SKM-1 (cell line): ENCODE results near the gene C10orf143.

Source experiments
- DNase-seq: peaks from one replicate; lab custom pipeline; 2025; ENCODE audit not compliant: unreplicated experiment; lab: John Stamatoyannopoulos, UW

The C10orf143 gene

DNA sequence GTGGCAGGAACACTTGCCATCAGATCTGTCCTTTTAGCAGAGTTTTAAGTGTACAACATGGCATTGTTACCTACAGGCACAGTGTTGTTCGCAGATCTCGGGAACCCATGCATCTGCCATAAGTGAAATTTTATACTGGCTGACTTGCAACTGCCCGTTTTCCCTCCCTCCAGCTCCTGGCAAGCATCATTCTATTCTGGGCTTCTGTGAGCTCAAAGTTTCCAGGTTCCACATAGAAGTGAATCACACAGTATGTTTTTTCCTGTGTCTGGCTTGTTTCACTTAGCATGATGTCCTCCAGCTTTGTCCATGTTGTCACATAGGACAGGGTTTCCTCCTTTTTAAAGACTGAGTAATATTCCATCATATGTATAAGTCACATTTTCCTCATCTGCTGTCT lies 56.6 kb downstream of the C10orf143 start:
- no peak for DNase-seq

GRCh38 chr10:130053561-130053960 lies 57.1 kb downstream of the C10orf143 start:
- DNase-seq: no peak

DNA sequence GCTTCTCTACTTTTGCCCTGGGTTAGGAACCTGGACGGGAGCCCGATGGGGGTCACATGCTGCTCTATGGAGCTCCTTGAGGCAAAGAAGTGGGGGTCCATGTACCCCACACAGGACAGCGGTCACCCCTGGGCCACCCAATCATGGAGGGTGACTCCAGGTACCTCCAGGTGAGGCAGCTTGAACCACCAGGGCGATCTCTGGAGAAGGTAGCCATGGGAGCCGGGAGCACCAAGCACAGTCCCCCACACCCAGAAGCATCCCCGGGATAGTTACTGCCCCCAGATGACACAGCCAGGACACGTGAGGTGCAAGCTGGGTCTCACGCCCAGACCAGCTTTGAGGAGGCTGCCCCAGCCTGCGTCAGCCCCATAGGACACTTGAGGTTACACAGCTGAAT lies 58.4 kb downstream of the C10orf143 start:
- DNase-seq: no peak

DNA sequence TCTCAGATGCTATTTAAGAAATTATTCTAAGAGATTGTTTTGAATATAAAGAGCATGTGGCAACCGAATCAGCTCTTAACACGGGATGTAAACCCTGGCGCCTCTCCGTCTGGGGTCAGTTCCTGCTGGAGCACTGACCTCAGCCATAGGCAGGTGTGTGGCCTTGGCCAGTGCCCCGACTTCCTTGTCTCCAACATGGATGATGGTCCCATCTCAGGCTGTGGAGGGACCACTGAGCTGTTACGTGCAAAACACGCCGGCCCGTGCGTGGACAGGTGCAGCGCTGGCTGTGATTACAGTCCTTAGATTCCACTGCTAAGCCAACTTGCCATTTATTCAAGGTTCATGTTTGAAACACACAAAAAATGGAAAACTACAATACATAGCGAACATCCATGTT lies 59.9 kb downstream of the C10orf143 start:
- no peak for DNase-seq

- no peak for DNase-seq
Measured at GRCh38 chr10:130049987-130050386, 60.6 kb downstream of the C10orf143 start.

- DNase-seq: no peak
Measured at GRCh38 chr10:130049244-130049643, 61.4 kb downstream of the C10orf143 start.

- no peak for DNase-seq
Measured at GRCh38 chr10:130048081-130048480, 62.5 kb downstream of the C10orf143 start.

GRCh38 chr10:130047336-130047735 lies 63.3 kb downstream of the C10orf143 start:
- DNase-seq: no peak

DNA sequence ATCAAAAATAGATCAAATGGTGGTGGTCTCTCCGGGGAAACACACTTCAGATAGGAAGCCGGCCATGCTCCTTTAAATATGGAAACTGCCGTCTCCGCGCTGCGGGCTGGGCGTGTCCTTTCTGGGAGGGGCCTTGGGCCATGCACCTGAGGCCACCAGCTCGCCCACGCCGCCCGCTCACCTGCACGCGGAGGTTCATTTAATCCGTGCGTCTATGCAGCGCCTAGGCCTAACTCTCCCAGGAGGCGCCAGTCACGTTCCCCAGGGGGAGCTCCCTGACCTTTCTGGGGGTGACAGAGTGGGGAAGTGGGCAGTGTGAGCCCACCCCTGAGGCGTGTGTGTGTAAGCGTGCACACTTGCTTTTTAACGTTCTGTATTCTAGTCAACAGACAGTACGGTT lies 64.0 kb downstream of the C10orf143 start:
- no peak for DNase-seq

DNA sequence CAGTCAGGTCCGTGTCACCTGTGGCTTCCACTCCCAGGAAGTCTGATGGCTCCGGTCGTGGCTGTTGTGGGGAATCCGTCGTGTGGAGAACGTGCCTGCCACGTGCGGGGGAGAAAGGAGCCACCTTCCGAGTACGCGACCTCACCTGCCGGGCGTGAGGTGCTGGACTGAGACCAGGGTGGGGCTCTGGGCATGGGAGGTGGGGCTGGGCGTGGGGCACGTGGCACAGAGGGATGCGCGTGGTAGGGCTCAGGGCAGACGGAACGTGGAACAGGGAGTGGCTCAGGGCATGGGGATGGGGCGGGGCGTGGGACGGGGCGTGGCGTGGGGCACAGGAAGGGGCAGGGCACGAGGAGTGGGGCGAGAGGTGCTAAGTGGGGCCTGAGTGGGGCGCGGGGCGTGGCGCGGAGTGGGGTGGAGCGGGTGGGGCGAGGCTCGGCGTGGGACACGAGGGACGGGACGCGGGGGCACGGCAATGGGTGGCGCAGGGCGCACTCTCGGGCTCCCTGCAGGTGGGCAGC lies 64.8 kb downstream of the C10orf143 start:
- no peak for DNase-seq

- no peak for DNase-seq
Measured at GRCh38 chr10:130045091-130045652, 65.5 kb downstream of the C10orf143 start.

DNA sequence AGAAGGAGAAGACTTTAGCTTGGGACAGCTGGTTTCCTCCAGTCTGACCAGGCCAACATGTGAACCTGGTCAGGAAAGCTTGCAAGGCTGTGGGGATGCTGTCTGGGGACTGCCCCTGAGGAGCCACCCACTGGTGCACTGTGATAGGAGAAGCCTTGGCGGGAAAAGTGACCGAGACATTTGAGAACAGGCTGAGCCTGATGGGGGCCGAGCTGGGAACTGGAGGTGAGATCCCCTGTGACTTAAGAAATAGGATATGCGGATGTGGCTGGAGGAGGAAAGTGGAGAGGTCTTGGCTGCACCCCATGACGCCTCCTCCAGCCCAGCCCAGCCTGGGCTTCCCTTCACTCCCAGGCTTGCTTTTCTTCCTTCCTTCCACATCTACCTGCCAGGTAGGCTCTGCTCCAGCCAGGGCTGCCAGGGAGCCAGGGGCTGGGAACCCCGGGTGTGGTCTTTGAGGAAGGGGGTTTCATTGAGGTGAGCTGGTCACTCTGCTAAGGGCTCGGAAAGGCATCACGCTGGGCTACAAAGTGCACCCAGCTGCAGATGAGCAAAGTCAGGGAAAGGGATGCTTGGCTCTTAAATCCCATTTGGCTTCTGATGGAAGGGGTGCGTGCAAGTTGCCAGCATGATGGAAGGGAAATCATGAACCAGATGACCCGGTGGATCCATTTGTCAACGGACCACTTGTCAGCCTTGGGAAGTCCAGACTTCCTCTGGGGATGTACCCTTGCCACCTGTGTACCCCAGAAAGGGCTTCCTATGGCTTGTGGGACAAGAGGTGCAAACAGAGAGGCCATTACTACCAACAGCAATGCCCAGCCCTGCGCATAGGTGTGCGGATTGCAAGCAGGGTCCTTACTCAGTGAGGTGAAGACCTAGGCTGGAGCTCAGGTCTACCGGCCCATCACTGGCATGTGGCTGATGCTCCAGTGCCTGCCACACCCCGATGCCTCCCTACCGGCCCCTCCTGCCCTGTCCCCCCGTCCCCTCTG lies 66.3 kb downstream of the C10orf143 start:
- no peak for DNase-seq

DNA sequence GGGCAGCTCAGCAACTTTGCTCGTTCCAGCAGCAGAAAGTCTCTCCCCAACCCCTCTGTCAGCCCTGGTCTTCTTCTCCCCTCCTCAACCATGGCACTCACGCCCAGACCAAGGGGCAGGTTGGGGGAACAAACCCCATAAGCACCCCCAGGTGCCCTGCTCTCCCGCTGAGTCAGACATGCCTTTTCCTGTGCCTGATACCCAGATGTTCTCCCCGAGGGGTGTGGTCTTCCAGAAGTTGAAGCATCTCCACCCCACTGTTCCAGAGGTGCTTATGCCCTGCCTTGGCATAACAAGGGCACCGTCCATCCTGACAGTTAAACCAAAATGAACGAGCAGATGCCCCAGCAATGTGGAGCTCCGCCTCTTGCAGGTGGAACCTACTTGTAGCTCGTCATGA lies 67.1 kb downstream of the C10orf143 start:
- DNase-seq: no peak

DNA sequence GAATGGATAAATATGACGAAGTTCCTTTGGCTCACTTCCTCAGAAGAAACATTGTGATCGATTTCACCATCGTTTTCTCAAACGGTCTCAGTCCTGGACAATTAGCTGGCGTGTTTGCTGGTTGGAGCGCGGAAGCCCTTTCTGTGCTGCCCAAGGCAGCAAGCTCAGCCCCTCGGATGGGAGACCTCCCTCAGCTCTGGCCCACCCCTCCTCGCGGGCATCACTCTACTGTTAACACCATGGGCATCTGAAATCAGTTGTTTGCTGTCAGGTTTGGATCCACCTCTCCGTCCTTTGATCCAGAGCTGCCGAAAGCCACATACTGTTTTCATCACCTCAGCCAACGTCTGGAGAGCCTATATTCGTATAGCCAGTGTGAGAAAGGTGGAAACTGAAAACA lies 68.2 kb downstream of the C10orf143 start:
- no peak for DNase-seq

DNA sequence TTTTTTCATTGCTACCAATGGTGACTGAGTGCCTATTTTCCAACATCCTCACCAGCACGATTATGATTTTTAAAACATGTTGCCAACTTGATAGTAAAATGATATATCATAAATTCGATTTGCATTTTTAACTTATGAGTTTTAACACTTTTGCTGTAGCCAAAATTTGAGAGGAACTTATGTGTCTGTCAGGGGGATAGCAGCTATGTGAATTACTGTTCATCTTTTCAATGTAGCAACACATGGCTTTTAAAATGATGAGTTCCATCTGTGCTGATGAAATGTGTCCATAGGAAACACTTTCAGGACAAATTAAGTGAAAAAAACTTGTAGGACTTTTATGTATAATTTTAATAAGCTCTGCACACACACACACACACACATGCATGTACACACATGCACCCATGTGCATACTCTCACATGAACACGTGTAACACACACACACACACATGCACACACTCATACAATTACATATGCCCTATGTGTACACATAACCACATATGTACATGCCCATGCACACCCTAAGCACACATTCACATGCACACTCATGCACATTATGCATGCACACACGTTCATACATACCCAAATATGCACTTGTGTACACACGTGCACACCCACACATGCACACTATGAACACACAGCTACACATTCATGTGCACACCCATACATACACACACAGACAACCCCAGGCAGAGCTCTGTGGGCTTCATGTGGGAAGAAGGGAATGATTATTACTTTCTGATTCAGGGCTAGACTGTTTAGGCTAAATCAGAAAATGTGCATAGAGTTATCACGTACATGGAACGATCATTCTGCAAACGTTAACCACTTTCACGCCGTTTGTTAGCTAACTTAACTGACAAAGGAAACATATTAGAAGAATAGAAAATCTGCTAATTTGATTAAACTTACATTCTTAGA lies 68.9 kb downstream of the C10orf143 start:
- no peak for DNase-seq

- no peak for DNase-seq
Measured at GRCh38 chr10:130040817-130041330, 69.8 kb downstream of the C10orf143 start.

GRCh38 chr10:130040351-130040750 lies 70.3 kb downstream of the C10orf143 start:
- DNase-seq: no peak

GRCh38 chr10:130039141-130039540 lies 71.5 kb downstream of the C10orf143 start:
- DNase-seq: no peak

DNA sequence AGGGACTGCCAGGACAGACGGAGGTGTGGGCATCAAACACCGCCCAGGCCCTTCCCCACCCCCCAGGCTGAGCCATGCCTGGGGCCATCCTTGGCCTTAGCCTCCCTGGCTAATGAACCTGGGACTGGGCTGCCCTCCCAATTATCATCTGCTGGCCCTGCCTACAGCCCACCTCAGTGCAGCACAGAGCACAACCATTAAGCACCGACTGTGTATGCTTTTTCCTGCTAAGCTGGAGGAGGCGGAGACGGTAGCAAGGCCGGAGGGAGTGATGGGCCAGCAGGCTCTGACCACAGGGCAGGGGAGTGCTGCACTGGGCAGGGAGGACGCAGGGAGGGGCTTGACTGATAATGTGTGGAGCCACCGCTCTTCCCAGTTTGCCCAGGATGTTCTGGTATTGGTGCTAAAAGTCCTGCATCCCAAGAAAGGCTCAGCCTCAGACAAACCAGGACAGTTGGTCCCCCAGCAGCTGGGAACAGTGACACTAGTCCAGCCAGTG lies 72.0 kb downstream of the C10orf143 start:
- DNase-seq: no peak

GRCh38 chr10:130038019-130038555 lies 72.5 kb downstream of the C10orf143 start:
- no peak for DNase-seq
